Measurements from ENCODE around the gene GFPT2. TPM values are rescaled to one million over a fixed set of nuclear protein-coding genes. Genes with fewer than 3 reads are reported as not detected.

Gene GFPT2
- total and polyA plus RNA-seq, 2 of the 4 experiments (the other 2 are of a cell fraction) = 20.3 to 20.8 TPM

- TF ChIP-seq CTCF (conservative IDR thresholded peaks at IDR 0.05; ENCODE audit: low read depth, low read length) (no peak; the same call in 1 of the 2 replicates), CEBPB (IDR thresholded peaks at IDR 0.05; ENCODE audit: low read depth, low read length) (no peak)
Observed at GRCh38 chr5:180352116-180353047, 754 bp downstream of the GFPT2 start (continued).

All from IMR-90 (cell line).